ENCODE data around the gene COL5A1. TPM values are rescaled to one million over a fixed set of nuclear protein-coding genes. Genes with fewer than 3 reads are reported as not detected.

COL5A1 gene
- total and polyA plus RNA-seq, 2 donors from 2014 or later: 2.4 to 23.8 TPM

GRCh38 chr9:134887219-134887618 lies 245.6 kb downstream of the COL5A1 start:
- Histone ChIP-seq H3K36me3 (ENCODE audit: control insufficient read depth in 2 of 3, insufficient read depth in 3 of 3, low read length in 3 of 3) (no peaks in the 10 kb centered on the region), H3K27ac (ENCODE audit: low read depth in 2 of 2, low read length in 2 of 2) (no peak overlapping the region), H3K27me3 (ENCODE audit: control insufficient read depth, insufficient read depth, low read length) (no peaks in the 10 kb centered on the region), H3K9me3 (ENCODE audit: control insufficient read depth in 2 of 3, insufficient read depth in 1 of 3, low read length in 3 of 3) (no peaks in the 10 kb centered on the region), H3K4me1 (ENCODE audit: control insufficient read depth in 2 of 3, insufficient read depth in 2 of 3, low read depth in 1 of 3, low read length in 3 of 3) (no peaks in the 10 kb centered on the region), H3K9ac (ENCODE audit: low read length in 3 of 3) (no peak overlapping the region), H3K4me3 (ENCODE audit: low read length in 3 of 3) (no peak overlapping the region)
- FAIRE-seq (no peak), DNase-seq (no peak)
- no peak for TF ChIP-seq CTCF (IDR thresholded peaks at IDR 0.05; ENCODE audit: borderline replicate concordance, extremely low read depth, insufficient read depth)
- intact Hi-C loops (cut with DNase I): no loop called here

DNA sequence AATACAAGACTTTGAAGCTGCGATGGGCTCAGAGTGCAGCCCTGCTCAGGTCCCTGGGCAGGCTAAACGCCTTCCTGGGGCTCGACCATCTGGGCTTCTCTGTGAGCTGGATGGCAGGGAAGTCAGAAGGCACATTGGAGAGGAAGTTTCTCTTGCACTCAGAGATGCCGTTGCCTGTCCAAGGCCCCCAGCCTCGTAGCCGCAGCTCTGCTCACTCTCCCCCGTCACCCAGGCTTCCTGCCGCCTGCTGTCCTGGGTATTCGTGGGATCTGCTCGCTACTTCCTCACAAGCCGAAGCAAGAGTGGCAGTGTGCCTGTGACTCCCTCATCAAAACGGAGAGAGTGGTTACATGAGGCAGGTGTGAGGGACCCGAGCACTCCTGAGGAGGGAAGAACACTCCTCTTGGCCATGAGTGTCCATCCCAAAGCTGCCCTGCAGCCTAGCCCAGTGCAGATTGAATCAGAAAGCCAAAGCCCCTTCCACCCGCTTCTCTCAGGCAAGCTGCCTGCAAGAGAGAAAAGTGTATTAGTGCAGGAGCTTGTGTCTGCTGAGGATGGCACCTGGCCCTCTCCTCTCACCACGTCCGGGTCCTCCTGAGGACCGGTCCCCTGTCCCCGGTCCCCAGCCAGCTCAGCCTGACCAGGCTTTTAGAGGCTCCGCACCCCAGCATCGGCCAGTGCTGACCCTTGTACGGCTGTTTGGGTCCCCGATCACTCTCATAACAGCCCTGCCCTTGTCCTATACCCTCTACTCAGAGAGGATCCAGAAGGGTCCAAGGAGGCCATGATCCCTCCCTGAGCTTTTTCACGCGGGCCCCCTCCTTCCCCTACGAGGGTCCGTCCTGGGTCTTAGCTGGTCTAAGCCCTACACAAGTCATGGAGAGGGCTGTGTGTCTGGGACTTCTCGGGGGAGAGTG lies 246.3 kb downstream of the COL5A1 start:
- Histone ChIP-seq H3K9ac (ENCODE audit: low read length in 3 of 3) (no peak overlapping the region), H3K36me3 (ENCODE audit: control insufficient read depth in 2 of 3, insufficient read depth in 3 of 3, low read length in 3 of 3) (no peaks in the 10 kb centered on the region), H3K9me3 (ENCODE audit: control insufficient read depth in 2 of 3, insufficient read depth in 1 of 3, low read length in 3 of 3) (no peaks in the 10 kb centered on the region), H3K4me1 (ENCODE audit: control insufficient read depth in 2 of 3, insufficient read depth in 2 of 3, low read depth in 1 of 3, low read length in 3 of 3) (no peaks in the 10 kb centered on the region), H3K4me3 (ENCODE audit: low read length in 3 of 3) (no peak overlapping the region), H3K27me3 (ENCODE audit: control insufficient read depth, insufficient read depth, low read length) (no peaks in the 10 kb centered on the region), H3K27ac (ENCODE audit: low read depth in 2 of 2, low read length in 2 of 2) (no peak overlapping the region)
- DNase-seq: no peak
- intact Hi-C loops (cut with DNase I): no loop called here
- no peak for TF ChIP-seq CTCF (IDR thresholded peaks at IDR 0.05; ENCODE audit: borderline replicate concordance, extremely low read depth, insufficient read depth)
- FAIRE-seq: no peak

- H3K9me3 ChIP-seq (ENCODE audit: control insufficient read depth in 2 of 3, insufficient read depth in 1 of 3, low read length in 3 of 3): no peaks in the 10 kb centered on the region
- FAIRE-seq: no peak
- no peaks in the 10 kb centered on the region for H3K36me3 ChIP-seq (ENCODE audit: control insufficient read depth in 2 of 3, insufficient read depth in 3 of 3, low read length in 3 of 3)
- H3K27ac ChIP-seq (ENCODE audit: low read depth in 2 of 2, low read length in 2 of 2): no peak overlapping the region
- H3K9ac ChIP-seq (ENCODE audit: low read length in 3 of 3): no peak overlapping the region
- intact Hi-C loops (cut with DNase I): no loop called here
- no peak for TF ChIP-seq CTCF (IDR thresholded peaks at IDR 0.05; ENCODE audit: borderline replicate concordance, extremely low read depth, insufficient read depth)
- no peak overlapping the region for H3K4me3 ChIP-seq (ENCODE audit: low read length in 3 of 3)
- H3K4me1 ChIP-seq (ENCODE audit: control insufficient read depth in 2 of 3, insufficient read depth in 2 of 3, low read depth in 1 of 3, low read length in 3 of 3): no peaks in the 10 kb centered on the region
- H3K27me3 ChIP-seq (ENCODE audit: control insufficient read depth, insufficient read depth, low read length): no peaks in the 10 kb centered on the region
- peak in 1 of 5 donors; percentile 23 for DNase-seq
These were observed 247.1 kb downstream of the COL5A1 start for GRCh38 chr9:134888603-134889190.
